CD14-positive monocyte (primary cell): ENCODE data around the gene ZFPM1. TPM values are rescaled to one million over a fixed set of nuclear protein-coding genes. Genes with fewer than 3 reads are reported as not detected.

Experiments used
- DNase-seq, 3 donors: peaks; one replicate each; pipeline ENCODE4 v3.0.0-alpha.2; 2011 to 2022
- H2AFZ ChIP-seq: 2 replicates; pipeline ENCODE4 v1.6.0; 2012; ENCODE audit warnings: mild to moderate bottlenecking, low read depth, low read length, inconsistent platforms; ENCODE audit not compliant: insufficient read depth, poor library complexity, severe bottlenecking
- H3K27ac ChIP-seq, 2 donors: 1 replicate in 1 of 2; 2 replicates in 1 of 2; pipeline ENCODE4 v1.5.1; 2012 to 2013; ENCODE audit warnings: low read length in 2 of 2, control low read depth in 1 of 2, inconsistent platforms in 1 of 2, low read depth in 1 of 2, mild to moderate bottlenecking in 1 of 2
- H3K27me3 ChIP-seq, 2 donors: one replicate each; pipeline versions ENCODE4 v1.6.0 to v1.6.1; 2011 to 2013; ENCODE audit warnings: low read length in 2 of 2; ENCODE audit not compliant: control insufficient read depth in 2 of 2, insufficient read depth in 2 of 2
- H3K36me3 ChIP-seq, 2 donors: replicated peaks in 1 of 2; 1 replicate in 1 of 2; 2 replicates in 1 of 2; pipeline versions ENCODE4 v1.5.1 to v1.6.1; 2012 to 2013; ENCODE audit warnings: low read length in 2 of 2, control low read depth in 1 of 2, inconsistent platforms in 1 of 2, mild to moderate bottlenecking in 1 of 2; ENCODE audit not compliant: insufficient read depth in 2 of 2, control insufficient read depth in 1 of 2
- H3K4me1 ChIP-seq, 2 donors: 1 replicate in 1 of 2; 2 replicates in 1 of 2; pipeline versions ENCODE4 v1.5.1 to v1.6.1; 2012 to 2013; ENCODE audit warnings: low read length in 2 of 2, control low read depth in 1 of 2, inconsistent platforms in 1 of 2, mild to moderate bottlenecking in 1 of 2, moderate library complexity in 1 of 2; ENCODE audit not compliant: insufficient read depth in 2 of 2, control insufficient read depth in 1 of 2
- H3K4me2 ChIP-seq: replicated peaks from 2 replicates; pipeline ENCODE3; 2012; ENCODE audit warnings: low read length, moderate library complexity, mild to moderate bottlenecking; ENCODE audit not compliant: poor library complexity, severe bottlenecking; ENCODE audit errors: extremely low read depth
- H3K4me3 ChIP-seq, 3 experiments: fragments of 200-600 bp in 1 of 3; sonication (generic) in 1 of 3; replicated peaks in 1 of 3; 1 replicate in 2 of 3; 2 replicates in 1 of 3; pipeline ENCODE4 v1.5.1; 2011 to 2013; ENCODE audit warnings: low read length in 3 of 3, mild to moderate bottlenecking in 3 of 3, control low read depth in 2 of 3, low read depth in 2 of 3, inconsistent platforms in 1 of 3, moderate library complexity in 1 of 3
- H3K79me2 ChIP-seq: 2 replicates; pipeline ENCODE4 v1.6.0; 2012; ENCODE audit warnings: mild to moderate bottlenecking, control low read depth, inconsistent platforms, low read length, moderate library complexity; ENCODE audit not compliant: insufficient read depth
- H3K9ac ChIP-seq: 2 replicates; pipeline ENCODE4 v1.6.0; 2017; ENCODE audit warnings: low read length, mild to moderate bottlenecking; ENCODE audit not compliant: insufficient read depth, poor library complexity, severe bottlenecking
- H3K9me3 ChIP-seq, 2 donors: replicated peaks in 1 of 2; 1 replicate in 1 of 2; 2 replicates in 1 of 2; pipeline versions ENCODE4 v1.5.1 to v1.6.1; 2012 to 2013; ENCODE audit warnings: low read length in 2 of 2, control low read depth in 1 of 2; ENCODE audit not compliant: control insufficient read depth in 1 of 2, insufficient read depth in 1 of 2
- H4K20me1 ChIP-seq: 2 replicates; pipeline ENCODE4 v1.6.0; 2012; ENCODE audit warnings: mild to moderate bottlenecking, low read length, control low read depth, moderate library complexity; ENCODE audit not compliant: insufficient read depth
- H3K27ac Mint-ChIP-seq, 7 donors: one replicate each; pipeline ENCODE4 v1.8.0; 2020; ENCODE audit warnings: mild to moderate bottlenecking in 7 of 7, mixed read lengths in 7 of 7, moderate library complexity in 6 of 7, inconsistent platforms in 2 of 7
- H3K27me3 Mint-ChIP-seq, 3 donors: one replicate each; pipeline ENCODE4 v1.8.0; 2021 to 2022; ENCODE audit warnings: low read depth in 3 of 3, mild to moderate bottlenecking in 3 of 3, mixed read lengths in 3 of 3, moderate library complexity in 3 of 3, inconsistent platforms in 1 of 3
- H3K36me3 Mint-ChIP-seq, 2 donors: one replicate each; pipeline ENCODE4 v1.8.0; 2020; ENCODE audit warnings: mixed read lengths in 2 of 2, inconsistent platforms in 1 of 2, mild to moderate bottlenecking in 1 of 2
- H3K4me1 Mint-ChIP-seq: one replicate; pipeline ENCODE4 v1.8.0; 2020; ENCODE audit warnings: mild to moderate bottlenecking, mixed read lengths
- H3K4me3 Mint-ChIP-seq, 2 donors: one replicate each; pipeline ENCODE4 v1.8.0; 2020; ENCODE audit warnings: mild to moderate bottlenecking in 2 of 2, mixed read lengths in 2 of 2, moderate library complexity in 1 of 2
- H3K9me3 Mint-ChIP-seq, 7 donors: one replicate each; pipeline ENCODE4 v1.8.0; 2020 to 2022; ENCODE audit warnings: mixed read lengths in 7 of 7, mild to moderate bottlenecking in 6 of 7, moderate library complexity in 6 of 7, inconsistent platforms in 2 of 7
- WGBS: methylation state at CpG from one replicate; pipeline ENCODE4 v1.1.5; 2013; ENCODE audit warnings: missing lambda C conversion rate; ENCODE audit not compliant: insufficient coverage; 5-methylcytosine and 5-hydroxymethylcytosine counted together
- intact Hi-C, 2 donors: fragments of 100-400 bp; cut with micrococcal nuclease; formaldehyde crosslinking; loops; one replicate each; pipeline versions ENCODE4 v1.15.0 to v1.15.1; 2023
- polyA plus RNA-seq, 3 donors: library from polyadenylated mRNA; depleted of rRNA in 1 of 3; unstranded in 2 of 3; stranded (reverse) in 1 of 3; fragments of 300-500 nt in 2 of 3; fragments of >200 nt in 1 of 3; fragmentation: Illumina TruSeq in 2 of 3; gene quantifications; 1 replicate in 2 of 3; 2 replicates in 1 of 3; pipeline ENCODE4 v1.2.3, GENCODE V29; 2012 to 2021
- TF ChIP-seq, protein P1 (sequence below): fragments of 200-600 bp; IDR thresholded peaks from one replicate; pipeline ENCODE4 v1.8.0; 2022; ENCODE audit warnings: antibody characterized with exemption, mild to moderate bottlenecking

The ZFPM1 gene
- polyA plus RNA-seq, 3 donors: 0.04 to 0.19 (median 0.12) TPM

- Histone ChIP-seq H3K4me2 (no peak overlapping the region), H3K4me1 (no peaks in the 10 kb centered on the region), H3K4me3 (no peak overlapping the region), H3K36me3 (no peaks in the 10 kb centered on the region), H4K20me1 (no peaks in the 10 kb centered on the region), H3K27me3 (no peaks in the 10 kb centered on the region), H3K79me2 (no peaks in the 10 kb centered on the region), H3K9me3 (peaks cover 0 to 5% of the 10 kb centered on the region in 2 donors), H3K9ac (no peak overlapping the region), H3K27ac (no peak overlapping the region), H2AFZ (no peak overlapping the region)
- Mint-ChIP-seq H3K27ac (no peak overlapping the region), H3K36me3 (no peaks in the 10 kb centered on the region), H3K27me3 (peaks cover 0 to 22% (median 4%) of the 10 kb centered on the region in 3 donors), H3K4me1 (no peaks in the 10 kb centered on the region), H3K9me3 (no peaks in the 10 kb centered on the region), H3K4me3 (no peak overlapping the region)
- intact Hi-C loops: loop anchor here in 1 of 2 donors (10.0 kb wide), 1 partner anchor 504 kb away; the partner anchor contains the start of gene CA5A
- no peak for DNase-seq
- 88% methylated on average over 15 of the region's 17 CpGs for WGBS
- TF ChIP-seq, protein P1, sequence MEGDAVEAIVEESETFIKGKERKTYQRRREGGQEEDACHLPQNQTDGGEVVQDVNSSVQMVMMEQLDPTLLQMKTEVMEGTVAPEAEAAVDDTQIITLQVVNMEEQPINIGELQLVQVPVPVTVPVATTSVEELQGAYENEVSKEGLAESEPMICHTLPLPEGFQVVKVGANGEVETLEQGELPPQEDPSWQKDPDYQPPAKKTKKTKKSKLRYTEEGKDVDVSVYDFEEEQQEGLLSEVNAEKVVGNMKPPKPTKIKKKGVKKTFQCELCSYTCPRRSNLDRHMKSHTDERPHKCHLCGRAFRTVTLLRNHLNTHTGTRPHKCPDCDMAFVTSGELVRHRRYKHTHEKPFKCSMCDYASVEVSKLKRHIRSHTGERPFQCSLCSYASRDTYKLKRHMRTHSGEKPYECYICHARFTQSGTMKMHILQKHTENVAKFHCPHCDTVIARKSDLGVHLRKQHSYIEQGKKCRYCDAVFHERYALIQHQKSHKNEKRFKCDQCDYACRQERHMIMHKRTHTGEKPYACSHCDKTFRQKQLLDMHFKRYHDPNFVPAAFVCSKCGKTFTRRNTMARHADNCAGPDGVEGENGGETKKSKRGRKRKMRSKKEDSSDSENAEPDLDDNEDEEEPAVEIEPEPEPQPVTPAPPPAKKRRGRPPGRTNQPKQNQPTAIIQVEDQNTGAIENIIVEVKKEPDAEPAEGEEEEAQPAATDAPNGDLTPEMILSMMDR: no peak
Observed at GRCh38 chr16:88439016-88439415, 14.1 kb upstream of the ZFPM1 start.

- no peak overlapping the region for H3K4me3 ChIP-seq
- no peak overlapping the region for H3K27ac Mint-ChIP-seq
- H3K27me3 Mint-ChIP-seq: peaks cover 0 to 22% (median 4%) of the 10 kb centered on the region in 3 donors
- intact Hi-C loops: loop anchor here (5.0 to 10.0 kb wide), 3 partner anchors 88 to 505 kb away; partner anchors contain the start of gene CA5A (in 1 of the 2)
- H3K9ac ChIP-seq: no peak overlapping the region
- H3K36me3 ChIP-seq: no peaks in the 10 kb centered on the region
- no peak overlapping the region for H3K27ac ChIP-seq
- H4K20me1 ChIP-seq: no peaks in the 10 kb centered on the region
- DNase-seq: no peak
- no peaks in the 10 kb centered on the region for H3K9me3 Mint-ChIP-seq
- H2AFZ ChIP-seq: no peak overlapping the region
- H3K36me3 Mint-ChIP-seq: no peaks in the 10 kb centered on the region
- H3K27me3 ChIP-seq: no peaks in the 10 kb centered on the region
- H3K4me2 ChIP-seq: no peak overlapping the region
- 93% methylated on average over 6 of the region's 12 CpGs for WGBS
- no peaks in the 10 kb centered on the region for H3K79me2 ChIP-seq
- H3K4me3 Mint-ChIP-seq: no peak overlapping the region
- no peaks in the 10 kb centered on the region for H3K4me1 Mint-ChIP-seq
- peaks cover 0 to 5% of the 10 kb centered on the region in 2 donors for H3K9me3 ChIP-seq
- TF ChIP-seq, protein P1: no peak
- H3K4me1 ChIP-seq: no peaks in the 10 kb centered on the region
Observed at GRCh38 chr16:88439706-88440105, 13.4 kb upstream of the ZFPM1 start.
